Nephron (organoid): Measurements from ENCODE around the gene SLC25A30.

Experiments used
- H3K27ac Mint-ChIP-seq, 3 experiments: 2 replicates each; pipeline ENCODE4 v1.8.0; 2020; ENCODE audit warnings: mixed read lengths in 3 of 3, mild to moderate bottlenecking in 2 of 3, moderate library complexity in 1 of 3
- H3K27me3 Mint-ChIP-seq: 2 replicates; pipeline ENCODE4 v1.8.0; 2021; ENCODE audit warnings: low read depth, mild to moderate bottlenecking, moderate library complexity, mixed read lengths
- H3K36me3 Mint-ChIP-seq: 2 replicates; pipeline ENCODE4 v1.8.0; 2020; ENCODE audit warnings: low read depth, mixed read lengths
- H3K4me1 Mint-ChIP-seq: 2 replicates; pipeline ENCODE4 v1.8.0; 2020; ENCODE audit warnings: mixed read lengths
- H3K4me3 Mint-ChIP-seq, 3 experiments: 2 replicates each; pipeline ENCODE4 v1.8.0; 2020; ENCODE audit warnings: mild to moderate bottlenecking in 3 of 3, mixed read lengths in 3 of 3, moderate library complexity in 2 of 3
- H3K9me3 Mint-ChIP-seq: 2 replicates; pipeline ENCODE4 v1.8.0; 2020; ENCODE audit warnings: mixed read lengths
- TF ChIP-seq, protein P1 (sequence below), 3 experiments: fragments of 200-600 bp; sonication (generic); IDR thresholded peaks; one replicate each; pipeline ENCODE4 v1.5.0; 2021; ENCODE audit warnings: antibody characterized with exemption in 3 of 3; ENCODE audit not compliant: unreplicated experiment in 3 of 3

SLC25A30 gene

DNA sequence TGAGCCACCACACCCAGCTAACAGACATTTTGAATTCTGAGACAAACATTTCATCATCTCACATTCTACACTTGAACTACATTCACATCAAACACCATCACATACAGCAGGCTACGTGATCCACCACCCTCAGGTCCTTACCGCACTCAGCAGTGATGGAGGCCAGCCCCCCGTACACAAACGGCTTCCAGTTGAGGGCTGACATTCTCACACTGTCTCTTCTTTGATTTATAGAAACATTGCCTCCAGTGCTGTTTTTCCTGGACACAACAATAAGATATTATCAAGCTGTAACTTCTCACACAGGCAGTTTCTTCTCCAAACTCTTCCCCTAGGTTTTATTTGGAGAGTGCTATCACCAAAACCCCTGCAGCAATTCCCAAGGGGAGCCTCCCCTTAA, 7.0 kb downstream of the SLC25A30 start:
- TF ChIP-seq, protein P1, sequence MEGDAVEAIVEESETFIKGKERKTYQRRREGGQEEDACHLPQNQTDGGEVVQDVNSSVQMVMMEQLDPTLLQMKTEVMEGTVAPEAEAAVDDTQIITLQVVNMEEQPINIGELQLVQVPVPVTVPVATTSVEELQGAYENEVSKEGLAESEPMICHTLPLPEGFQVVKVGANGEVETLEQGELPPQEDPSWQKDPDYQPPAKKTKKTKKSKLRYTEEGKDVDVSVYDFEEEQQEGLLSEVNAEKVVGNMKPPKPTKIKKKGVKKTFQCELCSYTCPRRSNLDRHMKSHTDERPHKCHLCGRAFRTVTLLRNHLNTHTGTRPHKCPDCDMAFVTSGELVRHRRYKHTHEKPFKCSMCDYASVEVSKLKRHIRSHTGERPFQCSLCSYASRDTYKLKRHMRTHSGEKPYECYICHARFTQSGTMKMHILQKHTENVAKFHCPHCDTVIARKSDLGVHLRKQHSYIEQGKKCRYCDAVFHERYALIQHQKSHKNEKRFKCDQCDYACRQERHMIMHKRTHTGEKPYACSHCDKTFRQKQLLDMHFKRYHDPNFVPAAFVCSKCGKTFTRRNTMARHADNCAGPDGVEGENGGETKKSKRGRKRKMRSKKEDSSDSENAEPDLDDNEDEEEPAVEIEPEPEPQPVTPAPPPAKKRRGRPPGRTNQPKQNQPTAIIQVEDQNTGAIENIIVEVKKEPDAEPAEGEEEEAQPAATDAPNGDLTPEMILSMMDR (IDR thresholded peaks at IDR 0.05; ENCODE audit: unreplicated experiment in 3 of 3) = no peak
- no peak overlapping the region for H3K4me3 Mint-ChIP-seq
- H3K36me3 Mint-ChIP-seq = peaks cover 32% of the 10 kb centered on the region
- H3K27ac Mint-ChIP-seq = peak overlapping the region; percentile 43 to 77 (median 71)
- peaks cover 31% of the 10 kb centered on the region for H3K4me1 Mint-ChIP-seq
- no peaks in the 10 kb centered on the region for H3K9me3 Mint-ChIP-seq
- no peaks in the 10 kb centered on the region for H3K27me3 Mint-ChIP-seq

DNA sequence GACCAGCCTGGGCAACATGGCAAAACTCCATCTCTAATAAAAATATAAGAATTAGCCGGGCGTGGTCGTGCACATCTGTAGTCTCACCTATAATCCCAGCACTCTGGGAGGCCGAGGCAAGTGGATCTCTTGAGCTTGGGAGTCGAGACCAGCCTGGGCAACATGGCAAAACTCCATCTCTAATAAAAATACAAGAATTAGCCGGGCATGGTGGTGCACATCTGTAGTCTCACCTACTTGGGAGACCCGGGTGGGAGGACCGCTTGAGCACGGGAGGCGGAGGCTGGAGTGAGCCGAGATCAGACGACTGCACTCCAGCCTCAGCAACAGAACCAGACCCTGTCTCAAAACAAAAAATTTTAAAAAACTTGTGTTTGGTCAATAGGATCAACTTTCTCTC, 7.7 kb downstream of the SLC25A30 start:
- H3K4me3 Mint-ChIP-seq = no peak overlapping the region

DNA sequence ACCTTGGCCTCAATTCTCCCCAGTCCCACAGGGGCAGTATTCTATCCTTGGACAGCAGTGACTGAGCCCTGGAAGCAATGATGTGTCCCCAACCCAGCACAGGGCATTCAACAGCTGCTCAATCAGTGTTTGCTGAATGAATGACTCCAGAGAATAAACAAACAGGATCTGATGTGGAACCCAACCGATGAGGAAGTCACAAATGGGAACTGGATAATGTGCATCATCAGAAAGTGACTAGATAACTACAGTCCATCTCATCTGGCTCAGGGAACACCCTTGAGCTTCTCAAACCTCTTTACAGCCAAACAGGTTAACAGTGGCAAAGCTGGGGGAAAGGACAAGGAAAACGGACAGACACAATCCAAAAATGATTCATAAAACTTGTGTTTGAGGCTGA, 8.2 kb downstream of the SLC25A30 start:
- Mint-ChIP-seq H3K9me3 (no peaks in the 10 kb centered on the region), H3K4me1 (peaks cover 28% of the 10 kb centered on the region), H3K4me3 (no peak overlapping the region), H3K27me3 (no peaks in the 10 kb centered on the region), H3K27ac (no peak overlapping the region), H3K36me3 (peaks cover 41% of the 10 kb centered on the region)
- TF ChIP-seq, protein P1 (IDR thresholded peaks at IDR 0.05; ENCODE audit: unreplicated experiment in 3 of 3) = no peak

More for the DNA sequence above, 7.7 kb downstream of the SLC25A30 start:
- peaks cover 31% of the 10 kb centered on the region for H3K4me1 Mint-ChIP-seq
- H3K27ac Mint-ChIP-seq = no peak overlapping the region
- H3K9me3 Mint-ChIP-seq = no peaks in the 10 kb centered on the region
- H3K27me3 Mint-ChIP-seq = no peaks in the 10 kb centered on the region
- peaks cover 36% of the 10 kb centered on the region for H3K36me3 Mint-ChIP-seq
- TF ChIP-seq, protein P1 (IDR thresholded peaks at IDR 0.05; ENCODE audit: unreplicated experiment in 3 of 3) = no peak

DNA sequence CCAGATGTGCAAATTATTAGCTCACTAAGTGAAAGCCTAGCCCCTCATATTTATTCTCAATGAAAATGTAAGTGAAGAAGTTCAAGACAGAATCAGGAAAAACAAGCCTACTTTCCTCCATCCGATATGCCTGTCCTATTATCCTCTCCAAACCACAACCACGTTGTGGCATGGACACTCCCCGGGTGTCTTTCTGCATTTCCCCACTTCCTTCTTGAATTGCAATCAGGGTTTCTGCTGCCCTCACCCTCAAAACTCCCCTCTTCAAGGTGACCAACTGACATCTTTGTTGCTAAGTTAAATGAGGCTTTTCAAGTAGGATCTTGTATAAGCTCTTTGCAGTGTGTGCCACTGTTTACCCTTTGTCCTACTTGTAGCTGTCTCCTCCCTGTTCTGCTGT, 11.8 kb downstream of the SLC25A30 start:
- Mint-ChIP-seq H3K4me1 (peaks cover 4% of the 10 kb centered on the region), H3K4me3 (no peak overlapping the region), H3K27ac (no peak overlapping the region), H3K36me3 (peaks cover 61% of the 10 kb centered on the region), H3K27me3 (no peaks in the 10 kb centered on the region), H3K9me3 (no peaks in the 10 kb centered on the region)
- TF ChIP-seq, protein P1 (IDR thresholded peaks at IDR 0.05; ENCODE audit: unreplicated experiment in 3 of 3) = no peak

DNA sequence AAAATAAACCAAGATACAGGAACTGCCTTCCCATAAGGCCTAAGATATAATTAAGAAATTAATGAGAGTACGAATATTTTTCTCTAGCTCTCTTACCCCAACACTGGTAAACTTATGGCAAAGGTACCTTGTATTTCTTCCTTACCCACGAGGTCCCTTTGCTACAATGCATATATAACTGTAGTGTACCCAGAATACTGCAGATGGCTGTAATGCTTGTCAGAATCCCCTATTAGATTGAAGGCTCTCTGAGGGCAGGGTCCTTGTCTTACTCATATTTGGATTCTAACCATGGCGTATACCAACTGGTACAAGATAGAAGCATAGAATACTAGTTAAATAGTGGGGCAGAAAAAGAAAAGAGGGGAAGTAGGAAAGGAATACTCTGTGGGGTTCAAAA, 15.1 kb downstream of the SLC25A30 start:
- TF ChIP-seq, protein P1 (IDR thresholded peaks at IDR 0.05; ENCODE audit: unreplicated experiment in 3 of 3) = no peak
- no peaks in the 10 kb centered on the region for H3K9me3 Mint-ChIP-seq
- H3K4me1 Mint-ChIP-seq = no peaks in the 10 kb centered on the region
- H3K27me3 Mint-ChIP-seq = no peaks in the 10 kb centered on the region
- no peak overlapping the region for H3K4me3 Mint-ChIP-seq
- peaks cover 65% of the 10 kb centered on the region for H3K36me3 Mint-ChIP-seq
- H3K27ac Mint-ChIP-seq = peak overlapping the region; percentile 3 to 28 (median 17)

DNA sequence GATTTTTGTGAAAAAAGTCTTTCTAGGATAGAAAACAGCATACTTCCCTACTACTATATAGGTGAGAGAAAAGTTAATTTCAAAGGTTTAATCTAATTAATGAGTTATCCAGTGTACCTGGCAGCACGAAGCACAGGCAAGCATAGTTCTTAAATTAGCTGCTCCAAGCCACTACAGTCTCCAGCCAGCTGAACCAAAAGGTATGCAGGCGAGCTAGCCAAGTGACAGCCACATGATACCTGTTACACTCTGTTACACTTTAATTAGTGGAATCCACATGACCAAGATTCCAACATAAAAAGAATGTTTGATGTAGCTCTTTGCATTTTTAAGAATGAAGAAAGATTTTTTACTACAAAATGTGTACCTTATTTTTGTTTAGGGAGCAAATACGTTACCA, 15.5 kb downstream of the SLC25A30 start:
- no peaks in the 10 kb centered on the region for H3K4me1 Mint-ChIP-seq
- TF ChIP-seq, protein P1 (IDR thresholded peaks at IDR 0.05; ENCODE audit: unreplicated experiment in 3 of 3) = no peak
- no peak overlapping the region for H3K4me3 Mint-ChIP-seq
- H3K9me3 Mint-ChIP-seq = no peaks in the 10 kb centered on the region
- no peaks in the 10 kb centered on the region for H3K27me3 Mint-ChIP-seq
- H3K36me3 Mint-ChIP-seq = peaks cover 65% of the 10 kb centered on the region
- H3K27ac Mint-ChIP-seq = peak overlapping the region; percentile 3 to 41 (median 28)
